GM21825 (cell line): ENCODE measurements around the gene GRB2.
"Not testable (repeated sequence)": the region's sequence is repeated elsewhere in the genome, so short reads cannot be mapped to it uniquely, and the experiment has no call there.

Source experiments
- ATAC-seq: cut with Tn5 transposase; IDR thresholded peaks from one replicate; pipeline ENCODE4 v1.9.1; 2021; ENCODE audit warnings: mild to moderate bottlenecking, moderate library complexity; ENCODE audit not compliant: unreplicated experiment

GRB2 gene

DNA sequence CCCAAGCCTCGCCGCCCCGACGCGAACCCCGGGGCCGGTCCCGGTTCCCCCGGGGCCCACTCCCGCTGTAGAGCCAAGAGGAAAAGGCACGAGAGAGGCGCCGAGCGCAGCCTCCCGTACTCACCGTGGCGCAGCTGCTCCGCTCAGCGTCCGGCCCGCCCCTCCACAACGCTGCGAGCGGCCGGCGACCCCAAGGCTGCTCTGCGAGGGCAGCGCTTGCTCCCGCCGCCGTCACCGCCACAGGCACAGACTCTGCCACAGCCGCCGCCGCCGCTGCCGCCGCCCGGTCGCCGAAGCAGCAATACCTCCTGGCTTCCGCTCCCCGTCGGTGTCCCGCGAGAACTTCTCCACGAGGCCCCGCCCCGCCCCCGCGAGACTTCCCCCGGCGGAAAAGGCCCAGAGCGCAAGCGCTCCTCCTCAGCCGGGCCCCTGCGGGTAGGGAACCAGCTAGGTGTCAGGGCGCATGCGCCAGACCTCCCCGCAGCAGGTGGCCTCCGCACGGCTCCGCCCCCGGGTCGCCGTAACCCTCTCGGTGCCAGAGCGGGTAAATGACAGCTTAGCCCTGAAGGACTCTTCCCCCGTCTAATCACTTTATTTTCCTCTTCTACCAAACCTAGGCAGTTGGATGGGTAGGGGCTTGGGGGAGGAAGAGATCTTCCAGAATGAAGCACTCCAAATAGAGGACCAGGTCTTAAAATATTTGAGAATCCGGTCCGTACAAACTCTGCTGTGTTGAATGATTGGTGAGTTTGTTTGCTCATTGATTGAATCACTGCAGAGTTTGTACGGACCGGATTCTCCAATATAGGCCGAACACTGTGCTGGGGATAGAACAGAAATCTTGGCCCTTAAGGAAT, at the start of gene GRB2:
TSS of gene GRB2 (minus strand) at position 314 of the 857 bp plus-strand sequence. CDS start 12,050 bp downstream, outside the sequence.
- peak; percentile 71 for ATAC-seq

DNA sequence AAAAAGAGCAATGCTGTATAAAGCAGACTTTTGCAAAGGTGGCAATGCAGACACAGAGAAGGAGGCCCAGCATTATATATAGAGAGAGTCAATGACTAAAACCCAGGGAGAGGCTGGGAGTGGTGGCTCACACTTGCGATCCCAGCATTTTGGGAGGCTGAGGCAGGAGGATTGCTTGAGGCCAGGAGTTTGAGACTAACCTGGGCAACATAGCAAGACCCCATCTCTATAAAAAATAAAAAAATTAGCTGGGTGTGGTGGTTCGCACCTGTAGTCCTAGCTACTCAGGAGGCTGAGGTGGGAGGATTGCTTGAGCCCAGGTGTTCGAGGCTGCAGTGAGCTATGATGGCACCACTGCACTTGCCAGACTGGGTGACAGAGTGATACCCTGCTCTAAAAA, 49.2 kb upstream of the GRB2 start:
- ATAC-seq = not testable (repeated sequence)

DNA sequence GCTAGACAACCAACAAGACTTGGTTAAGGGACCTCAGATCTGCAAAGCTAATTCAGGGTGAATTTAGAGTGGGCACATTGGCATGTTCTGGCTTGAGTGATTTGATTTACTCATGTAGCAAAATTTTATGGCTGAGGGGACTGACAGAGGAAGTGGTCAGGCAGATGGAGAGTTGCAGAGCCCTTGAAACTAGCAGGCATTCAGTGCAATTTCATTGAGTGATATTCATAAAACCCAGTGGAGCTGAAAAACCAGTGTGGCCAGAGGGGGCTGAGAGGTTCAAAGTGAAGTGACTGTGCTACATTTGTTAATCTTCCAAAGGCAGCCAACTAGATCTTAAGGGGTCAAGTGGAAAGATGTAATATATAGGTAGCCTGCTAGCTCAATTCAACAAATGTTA, 48.7 kb upstream of the GRB2 start:
- ATAC-seq = no peak

GRCh38 chr17:75450270-75450669, 44.8 kb upstream of the GRB2 start:
- no peak for ATAC-seq

DNA sequence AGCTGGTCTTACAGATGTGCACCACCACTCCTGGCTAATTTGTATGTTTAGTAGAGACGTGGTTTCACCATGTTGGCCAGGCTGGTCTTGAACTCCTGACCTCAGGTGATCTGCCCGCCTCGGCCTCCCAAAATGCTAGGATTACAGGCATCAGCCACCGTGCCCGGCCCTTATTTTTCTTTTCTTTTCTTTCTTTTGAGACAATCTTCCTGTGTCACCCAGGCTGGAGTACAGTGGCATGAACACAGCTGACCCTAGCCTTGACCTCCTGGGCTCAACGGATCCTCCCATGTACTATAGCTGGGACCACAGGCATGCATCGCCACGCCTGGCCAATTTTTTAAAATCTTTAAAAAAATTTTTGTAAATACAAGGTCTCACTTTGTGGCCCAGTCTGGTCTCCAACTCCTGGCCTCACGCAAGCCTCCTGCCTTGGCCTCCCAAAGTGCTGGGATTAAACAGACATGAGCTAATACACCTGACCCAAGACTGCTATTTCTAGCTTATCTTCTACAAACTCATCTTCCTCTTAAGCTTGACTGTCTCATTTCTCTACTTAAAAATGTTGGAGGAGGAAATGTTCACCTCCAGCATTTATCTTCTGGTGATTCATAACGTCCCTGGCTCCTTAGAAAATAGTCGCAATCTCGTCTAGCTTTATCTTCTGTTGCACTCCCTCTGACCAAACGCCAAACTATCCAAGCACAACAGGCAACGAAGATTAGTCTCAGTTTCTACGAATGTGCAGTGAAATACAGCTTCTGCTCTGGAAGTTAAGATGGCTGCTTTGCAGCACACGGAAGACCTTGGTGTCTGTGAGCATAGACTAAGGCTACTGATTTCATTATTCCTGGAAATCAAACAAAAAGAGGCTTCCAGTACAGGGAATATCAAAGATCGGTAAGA, 42.7 kb upstream of the GRB2 start:
- ATAC-seq = no peak

DNA sequence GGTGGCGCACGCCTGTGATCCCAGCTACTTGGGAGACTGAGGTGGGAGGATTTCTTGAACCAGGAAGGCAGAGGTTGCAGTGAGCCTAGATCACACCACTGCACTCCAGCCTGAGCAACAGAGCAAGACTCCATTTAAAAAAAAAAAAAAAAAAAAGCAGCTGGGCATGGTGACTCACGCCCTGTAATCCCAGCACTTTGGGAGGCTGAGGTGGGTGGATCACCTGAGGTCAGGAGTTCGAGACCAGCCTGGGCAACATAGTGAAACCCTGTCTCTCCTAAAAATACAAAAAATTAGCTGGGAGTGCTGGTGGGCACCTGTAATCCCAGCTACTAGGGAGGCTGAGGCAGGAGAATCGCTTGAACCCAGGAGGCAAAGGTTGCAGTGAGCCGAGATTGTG, 40.4 kb upstream of the GRB2 start:
- not testable (repeated sequence) for ATAC-seq

DNA sequence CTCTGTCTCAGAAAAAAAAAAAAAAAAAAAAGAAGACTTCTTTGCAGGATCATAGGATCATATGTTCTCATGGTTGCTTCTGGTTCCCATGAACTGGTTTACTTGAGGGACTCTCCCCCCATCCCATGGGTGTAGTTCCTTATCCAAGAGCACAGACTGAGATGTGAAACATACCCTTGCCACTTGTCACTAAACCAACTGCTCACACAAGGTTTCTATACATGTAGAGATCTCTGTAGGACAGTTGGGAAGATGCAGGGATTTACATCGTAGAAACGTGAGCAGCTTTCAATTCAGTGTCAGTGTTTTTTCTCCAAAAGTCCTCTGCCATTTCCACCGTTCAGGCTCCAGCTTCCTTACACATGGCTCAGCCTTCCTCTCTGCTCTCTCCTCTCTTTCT, 39.8 kb upstream of the GRB2 start:
- no peak for ATAC-seq

DNA sequence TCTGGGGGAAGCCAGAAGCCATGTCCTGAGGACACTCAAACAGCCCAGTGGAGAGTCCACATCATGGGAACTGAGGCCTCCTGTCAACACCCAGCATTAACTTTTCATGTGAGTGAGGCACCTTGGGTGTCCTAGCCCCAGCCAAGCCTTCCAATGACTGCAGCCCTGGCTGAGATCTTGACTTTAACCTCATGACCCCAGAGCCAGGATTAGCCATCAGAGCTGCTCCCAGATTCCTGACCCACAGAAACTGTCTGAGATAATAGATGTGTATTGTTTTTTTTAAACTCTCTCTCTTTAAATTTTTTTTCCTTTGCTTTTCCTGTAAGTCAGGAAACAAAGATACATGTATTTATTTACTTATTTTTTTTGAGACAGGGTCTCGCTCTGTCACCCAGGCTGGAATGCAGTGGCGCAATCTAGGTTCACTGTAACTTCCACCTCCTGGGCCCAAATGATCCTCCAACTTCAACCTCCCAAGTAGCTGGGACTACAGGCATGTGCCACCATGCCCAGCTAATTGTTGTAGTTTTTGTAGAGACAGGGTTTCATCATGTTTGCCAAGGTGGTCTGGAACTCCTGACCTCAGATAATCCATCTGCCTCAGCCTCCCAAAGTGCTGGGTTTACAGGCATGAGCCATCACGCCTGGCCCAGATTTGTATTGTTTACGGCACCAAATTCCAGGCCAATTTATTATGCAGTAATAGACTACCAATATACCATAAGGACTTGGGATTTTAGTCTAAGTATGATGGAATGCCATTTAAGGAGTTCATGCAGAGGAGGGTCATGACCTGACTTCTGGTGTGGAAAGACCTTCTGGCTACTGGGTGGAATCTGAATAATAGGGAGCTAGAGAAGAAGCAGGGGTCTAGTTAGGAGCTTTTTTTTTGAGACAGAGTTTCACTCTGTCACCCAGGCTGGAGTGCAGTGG, 37.0 kb upstream of the GRB2 start:
- no peak for ATAC-seq

GRCh38 chr17:75440738-75441448, 35.4 kb upstream of the GRB2 start:
- no peak for ATAC-seq

DNA sequence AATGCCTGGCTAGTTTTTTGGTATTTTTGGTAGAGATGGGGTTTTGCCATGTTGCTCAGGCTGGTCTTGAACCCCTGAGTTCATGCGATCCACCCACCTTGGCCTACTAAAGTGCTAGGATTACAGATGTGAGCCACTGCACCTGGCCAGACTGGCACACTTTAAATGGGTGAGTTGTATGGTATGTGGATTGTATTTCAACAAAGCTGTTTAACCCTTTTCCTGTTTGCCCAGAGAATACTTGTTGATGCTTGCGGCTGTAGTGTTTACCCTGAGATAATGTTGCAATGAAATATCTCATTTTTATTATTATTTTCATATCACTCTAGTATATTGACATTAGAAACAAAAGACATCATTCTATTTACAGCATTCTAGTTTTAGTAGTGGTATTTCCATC, 33.8 kb upstream of the GRB2 start:
- ATAC-seq = no peak

DNA sequence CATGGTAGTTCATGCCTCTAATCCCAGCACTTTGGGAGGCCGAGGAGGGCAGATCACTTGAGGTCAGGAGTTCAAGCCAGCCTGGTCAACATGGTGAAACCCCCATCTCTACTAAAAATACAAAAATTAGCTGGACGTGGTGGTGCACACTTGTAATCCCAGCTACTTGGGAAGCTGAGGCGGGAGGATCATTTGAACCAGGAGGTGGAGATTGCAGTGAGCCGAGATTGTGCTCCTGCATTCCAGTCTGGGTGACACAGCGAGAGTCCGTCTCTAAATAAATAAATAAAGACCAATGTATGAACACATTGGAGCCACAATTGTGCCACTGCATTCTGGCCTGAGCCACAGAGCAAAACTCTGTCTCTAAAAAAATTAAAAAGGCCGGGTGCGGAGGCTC, 31.9 kb upstream of the GRB2 start:
- ATAC-seq = not testable (repeated sequence)

DNA sequence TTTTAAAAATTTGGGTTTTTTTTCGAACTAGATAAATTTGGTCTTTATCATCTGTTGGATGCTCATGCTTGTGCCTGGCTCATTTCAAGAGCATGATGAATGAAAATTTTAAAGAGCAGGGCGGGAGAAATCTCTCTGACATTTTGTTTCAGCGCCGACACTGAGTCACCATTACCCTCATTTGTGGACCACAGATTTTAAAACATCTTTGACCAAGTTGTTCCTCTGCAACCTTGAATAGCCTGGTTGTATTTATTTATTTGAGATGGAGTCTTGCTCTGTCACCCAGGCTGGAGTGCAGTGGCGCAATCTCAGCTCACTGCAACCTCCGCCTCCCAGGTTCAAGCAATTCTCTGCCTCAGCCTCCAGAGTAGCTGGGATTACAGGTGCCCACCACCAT, 29.0 kb upstream of the GRB2 start:
- not testable (repeated sequence) for ATAC-seq

DNA sequence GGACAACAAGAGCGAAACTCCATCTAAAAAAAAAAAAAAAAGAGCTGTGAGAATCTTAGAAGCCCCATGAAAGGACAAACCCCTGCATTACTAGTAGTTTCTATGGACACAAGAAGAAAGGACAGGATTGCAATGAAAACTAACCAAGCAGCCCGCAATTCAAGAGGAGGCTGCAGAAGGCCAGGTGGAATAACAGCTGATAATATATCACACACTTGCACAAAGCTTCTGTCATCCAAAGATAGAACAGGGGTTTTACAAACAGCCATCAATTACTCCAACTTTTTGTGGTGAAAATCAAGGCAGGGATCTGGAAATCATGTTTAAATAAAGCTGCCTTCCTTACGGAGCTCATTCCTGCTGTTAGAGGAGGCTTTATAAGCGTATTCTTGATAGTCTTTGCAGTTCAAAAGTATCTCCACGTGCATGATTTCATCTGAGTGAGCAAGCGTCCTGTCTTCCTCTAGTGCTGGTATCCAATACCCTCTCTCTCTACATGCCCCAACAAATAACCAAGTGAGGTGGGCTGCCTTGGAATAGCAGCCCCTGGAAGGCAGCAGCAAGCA, 27.8 kb upstream of the GRB2 start:
- ATAC-seq = no peak

- no peak for ATAC-seq
Observed at GRCh38 chr17:75430159-75430974, 24.9 kb upstream of the GRB2 start.

DNA sequence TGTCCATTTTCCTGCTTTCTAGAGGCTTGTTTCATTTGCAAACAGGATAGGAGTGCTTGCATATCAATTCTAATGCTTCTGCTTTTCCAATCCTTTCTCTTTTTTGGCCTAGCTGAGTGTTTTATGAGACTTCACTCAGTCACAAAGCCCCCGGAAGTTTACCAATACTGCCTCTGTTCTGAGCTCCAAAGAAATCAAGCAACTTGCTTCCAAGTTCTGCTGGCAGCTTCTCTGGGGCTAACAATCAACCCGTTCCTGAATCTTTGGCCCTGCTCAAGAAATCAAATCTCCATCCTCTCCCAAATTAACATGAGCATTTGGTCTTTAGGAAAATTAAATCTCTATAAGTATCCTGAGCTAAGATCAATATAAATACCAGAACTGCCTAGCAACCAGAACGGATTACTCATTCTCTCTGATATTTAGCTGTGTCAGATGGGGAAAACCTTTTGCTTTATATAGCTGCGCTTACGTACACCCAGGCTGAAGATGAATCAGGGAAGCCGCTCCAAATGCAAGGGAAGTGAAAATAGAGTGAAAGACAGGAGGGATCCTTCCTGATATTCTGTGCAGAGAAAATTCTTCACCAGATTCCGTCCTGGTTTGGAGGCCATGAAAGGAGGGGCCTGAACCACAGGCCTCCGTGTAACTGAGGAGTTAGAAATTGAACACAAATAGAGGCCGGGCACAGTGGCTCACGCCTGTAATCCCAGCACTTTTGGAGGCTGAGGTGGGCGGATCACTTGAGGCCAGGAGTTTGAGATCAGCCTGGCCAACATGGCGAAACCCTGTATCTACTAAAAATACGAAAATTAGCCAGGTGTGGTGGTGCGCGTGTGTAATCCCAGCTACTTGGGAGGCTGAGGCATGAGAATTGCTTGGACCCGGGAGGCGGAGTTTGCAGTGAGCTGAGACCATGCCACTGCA, 23.3 kb upstream of the GRB2 start:
- no peak for ATAC-seq

GRCh38 chr17:75418531-75418930, 13.1 kb upstream of the GRB2 start:
- ATAC-seq = no peak

- no peak for ATAC-seq
Observed at GRCh38 chr17:75417054-75417580, 11.6 kb upstream of the GRB2 start.

GRCh38 chr17:75416006-75416405, 10.5 kb upstream of the GRB2 start:
- ATAC-seq = no peak
